ENCODE measurements around the gene CDH18.

Gene CDH18

DNA sequence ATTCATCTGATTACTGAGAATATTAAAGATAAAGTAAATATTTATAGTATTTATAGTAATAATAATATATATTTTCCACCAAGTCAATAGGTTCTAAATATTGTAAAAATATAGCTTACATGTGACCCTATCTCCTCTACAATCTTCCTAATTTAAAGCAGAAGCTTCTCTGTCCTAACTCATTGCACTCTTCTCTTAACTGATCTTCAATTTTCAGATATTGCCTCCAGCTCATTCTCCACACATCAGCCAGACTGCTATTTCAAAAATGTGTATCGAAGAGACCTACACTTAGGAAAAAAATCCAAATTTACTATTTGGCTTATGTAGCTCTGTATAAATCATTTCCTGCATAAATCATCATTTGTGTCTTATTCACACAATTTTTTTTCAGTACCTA lies 47.8 kb downstream of the CDH18 start:
- TF ChIP-seq, protein P1, sequence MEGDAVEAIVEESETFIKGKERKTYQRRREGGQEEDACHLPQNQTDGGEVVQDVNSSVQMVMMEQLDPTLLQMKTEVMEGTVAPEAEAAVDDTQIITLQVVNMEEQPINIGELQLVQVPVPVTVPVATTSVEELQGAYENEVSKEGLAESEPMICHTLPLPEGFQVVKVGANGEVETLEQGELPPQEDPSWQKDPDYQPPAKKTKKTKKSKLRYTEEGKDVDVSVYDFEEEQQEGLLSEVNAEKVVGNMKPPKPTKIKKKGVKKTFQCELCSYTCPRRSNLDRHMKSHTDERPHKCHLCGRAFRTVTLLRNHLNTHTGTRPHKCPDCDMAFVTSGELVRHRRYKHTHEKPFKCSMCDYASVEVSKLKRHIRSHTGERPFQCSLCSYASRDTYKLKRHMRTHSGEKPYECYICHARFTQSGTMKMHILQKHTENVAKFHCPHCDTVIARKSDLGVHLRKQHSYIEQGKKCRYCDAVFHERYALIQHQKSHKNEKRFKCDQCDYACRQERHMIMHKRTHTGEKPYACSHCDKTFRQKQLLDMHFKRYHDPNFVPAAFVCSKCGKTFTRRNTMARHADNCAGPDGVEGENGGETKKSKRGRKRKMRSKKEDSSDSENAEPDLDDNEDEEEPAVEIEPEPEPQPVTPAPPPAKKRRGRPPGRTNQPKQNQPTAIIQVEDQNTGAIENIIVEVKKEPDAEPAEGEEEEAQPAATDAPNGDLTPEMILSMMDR (IDR thresholded peaks at IDR 0.05; ENCODE audit: insufficient read depth, low read depth, low read length, missing control alignments), result no peak
- no peak for DNase-seq (ENCODE audit: low read depth)
- H3K4me3 ChIP-seq (ENCODE audit: low read depth, low read length), result no peak overlapping the region

DNA sequence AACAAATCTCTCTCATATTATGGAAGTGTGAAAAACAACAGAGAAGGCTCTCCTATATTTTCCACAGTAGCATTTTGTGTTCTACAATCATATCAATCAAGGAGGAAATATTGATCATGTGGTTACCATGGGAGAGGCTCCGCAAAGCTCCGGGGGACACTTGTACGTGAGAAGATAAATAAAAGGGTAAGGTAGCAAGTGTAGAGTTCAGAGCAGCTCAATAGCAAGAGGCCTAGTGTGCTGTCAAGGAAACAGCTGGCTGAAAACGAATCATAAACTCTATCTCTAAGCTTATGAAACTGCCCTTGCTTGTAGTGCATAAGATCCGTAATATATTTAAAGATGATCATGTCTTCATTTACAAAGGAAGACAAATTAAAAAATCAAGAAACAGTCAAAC lies 57.5 kb downstream of the CDH18 start:
- no peak overlapping the region for H3K4me3 ChIP-seq (ENCODE audit: low read depth, low read length)
- no peak for DNase-seq (ENCODE audit: low read depth)
- TF ChIP-seq, protein P1 (IDR thresholded peaks at IDR 0.05; ENCODE audit: insufficient read depth, low read depth, low read length, missing control alignments), result no peak

DNA sequence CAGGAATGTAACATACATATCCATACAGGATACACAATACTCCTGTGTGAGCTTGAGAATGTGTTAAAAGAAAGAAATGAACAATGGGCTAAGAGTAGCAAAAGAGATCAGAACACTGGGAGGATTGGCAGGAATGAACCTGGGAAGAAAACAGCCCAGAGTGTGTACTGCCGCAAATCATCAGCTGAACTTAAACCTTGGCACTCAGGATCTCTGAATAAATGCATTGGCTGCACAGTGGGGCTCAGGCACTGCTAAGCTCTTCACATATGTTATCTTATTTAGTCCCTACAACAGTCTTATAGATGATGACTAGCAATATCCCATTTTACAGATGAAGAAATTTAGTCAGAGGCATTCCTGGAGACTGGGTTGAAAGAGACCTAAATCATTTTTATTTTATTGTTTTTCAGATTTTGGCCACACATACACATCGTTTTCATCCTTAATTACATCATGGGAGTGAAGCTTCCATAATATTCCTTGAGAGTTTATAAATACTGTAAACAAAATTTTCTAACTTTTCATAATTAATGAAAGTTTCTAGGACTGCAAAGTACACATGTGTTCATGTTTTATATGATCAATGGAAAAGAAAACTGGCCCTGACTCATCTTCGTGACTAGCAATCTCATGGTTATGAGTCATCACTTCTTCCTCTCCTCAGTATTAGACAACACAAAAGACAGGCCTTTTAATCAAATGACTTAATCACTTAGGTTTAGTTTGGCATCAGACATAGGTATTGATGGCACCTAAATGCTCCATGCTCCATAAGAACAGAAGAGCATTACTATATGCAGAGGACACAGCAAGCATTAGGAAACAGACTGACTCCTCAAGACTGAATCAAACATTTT lies 59.2 kb downstream of the CDH18 start:
- TF ChIP-seq, protein P1 (IDR thresholded peaks at IDR 0.05; ENCODE audit: insufficient read depth, low read depth, low read length, missing control alignments), result no peak
- no peak overlapping the region for H3K4me3 ChIP-seq (ENCODE audit: low read depth, low read length)
- no peak for DNase-seq (ENCODE audit: low read depth)

DNA sequence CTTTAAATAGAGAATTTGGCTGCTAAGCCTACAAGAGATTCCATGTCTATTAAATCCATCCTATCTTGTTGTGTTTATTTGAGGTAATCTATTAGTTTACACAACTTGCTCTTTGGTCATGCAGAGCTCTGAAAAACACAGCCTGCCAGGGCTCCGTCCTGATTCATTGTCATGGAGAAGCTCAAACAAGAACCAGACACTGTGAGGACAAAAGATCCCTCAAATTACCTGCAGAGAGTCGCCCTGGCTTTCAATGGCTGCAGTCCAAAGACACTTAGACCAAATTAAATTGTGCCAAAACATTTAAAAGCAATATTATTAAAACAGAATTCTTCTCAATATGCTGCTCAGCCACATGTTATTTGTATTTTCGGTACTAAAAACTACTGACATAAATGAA lies 60.1 kb downstream of the CDH18 start:
- no peak overlapping the region for H3K4me3 ChIP-seq (ENCODE audit: low read depth, low read length)
- DNase-seq (ENCODE audit: low read depth), result no peak
- TF ChIP-seq, protein P1 (IDR thresholded peaks at IDR 0.05; ENCODE audit: insufficient read depth, low read depth, low read length, missing control alignments), result no peak

DNA sequence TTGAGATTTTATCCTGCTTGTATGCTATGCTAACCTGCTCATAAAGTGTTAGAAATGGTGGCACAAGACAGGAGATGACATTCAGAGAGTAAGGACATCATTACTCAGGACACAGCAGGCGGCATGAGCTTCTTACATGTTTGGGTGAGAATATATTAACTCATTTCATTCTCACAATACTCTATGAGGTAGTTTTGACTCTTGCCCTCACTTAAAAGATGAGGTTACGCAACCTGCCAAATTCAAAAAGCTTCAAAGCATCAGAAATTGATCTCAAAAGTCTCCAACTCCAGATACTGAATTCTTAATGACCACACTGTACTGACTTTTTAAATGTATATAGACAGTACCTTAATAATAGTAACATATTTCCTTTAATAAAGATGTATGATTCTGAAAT lies 60.8 kb downstream of the CDH18 start:
- no peak overlapping the region for H3K4me3 ChIP-seq (ENCODE audit: low read depth, low read length)
- DNase-seq (ENCODE audit: low read depth), result no peak
- TF ChIP-seq, protein P1 (IDR thresholded peaks at IDR 0.05; ENCODE audit: insufficient read depth, low read depth, low read length, missing control alignments), result no peak

DNA sequence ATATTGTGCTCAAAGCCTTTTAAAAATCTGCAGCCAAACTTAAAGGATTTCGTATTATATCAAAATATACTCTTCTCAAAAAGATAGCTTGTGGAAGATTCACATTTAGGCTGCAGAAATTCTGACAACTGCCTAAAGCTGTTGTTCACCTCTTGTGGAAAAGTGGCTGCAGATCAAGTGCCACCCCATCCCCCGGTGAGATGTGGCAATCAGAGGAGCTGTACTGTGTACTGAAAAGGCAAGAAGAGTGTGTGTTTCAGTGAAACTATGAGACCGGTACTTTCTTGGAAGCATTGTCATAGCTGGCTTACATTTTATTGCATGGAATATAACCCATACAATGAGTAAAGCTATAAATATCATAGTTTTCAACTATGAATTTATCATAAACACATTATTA lies 64.3 kb downstream of the CDH18 start:
- no peak for DNase-seq (ENCODE audit: low read depth)
- H3K4me3 ChIP-seq (ENCODE audit: low read depth, low read length), result no peak overlapping the region
- TF ChIP-seq, protein P1 (IDR thresholded peaks at IDR 0.05; ENCODE audit: insufficient read depth, low read depth, low read length, missing control alignments), result no peak

DNA sequence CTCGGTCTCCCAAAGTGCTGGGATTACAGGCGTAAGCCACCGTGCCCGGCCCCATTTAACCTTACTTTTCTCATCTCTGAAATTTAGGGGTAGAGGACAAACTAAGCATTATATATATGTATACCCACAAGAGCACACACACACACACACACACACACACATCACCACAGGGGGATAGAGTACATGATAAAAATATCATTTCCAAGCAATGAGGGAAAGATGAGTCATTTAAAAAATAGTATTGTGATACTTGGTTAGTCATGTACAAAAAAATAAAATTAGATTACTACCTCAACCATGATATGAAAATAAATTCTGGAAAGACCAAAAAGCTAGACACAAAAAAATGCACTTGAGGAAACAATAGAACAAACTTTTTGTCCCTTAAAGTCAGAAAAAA lies 67.2 kb downstream of the CDH18 start:
- no peak overlapping the region for H3K4me3 ChIP-seq (ENCODE audit: low read depth, low read length)
- TF ChIP-seq, protein P1 (IDR thresholded peaks at IDR 0.05; ENCODE audit: insufficient read depth, low read depth, low read length, missing control alignments), result no peak
- no peak for DNase-seq (ENCODE audit: low read depth)
